Daoy (cell line): ENCODE measurements around the gene PTMA. TPM values are rescaled to one million over a fixed set of nuclear protein-coding genes. Genes with fewer than 3 reads are reported as not detected.

Experiments used
- DNase-seq: peaks from one replicate; pipeline ENCODE4 v3.0.0-alpha.2; 2015; ENCODE audit warnings: low read depth
- total RNA-seq: library from RNA; depleted of rRNA; stranded (reverse); fragments of >200 nt; shearing (Covaris generic); gene quantifications from 2 replicates; pipeline ENCODE4 v1.2.3, GENCODE V29; 2014

The PTMA gene
- total RNA-seq, 1 experiment from 2014 or later: 969 TPM

DNA sequence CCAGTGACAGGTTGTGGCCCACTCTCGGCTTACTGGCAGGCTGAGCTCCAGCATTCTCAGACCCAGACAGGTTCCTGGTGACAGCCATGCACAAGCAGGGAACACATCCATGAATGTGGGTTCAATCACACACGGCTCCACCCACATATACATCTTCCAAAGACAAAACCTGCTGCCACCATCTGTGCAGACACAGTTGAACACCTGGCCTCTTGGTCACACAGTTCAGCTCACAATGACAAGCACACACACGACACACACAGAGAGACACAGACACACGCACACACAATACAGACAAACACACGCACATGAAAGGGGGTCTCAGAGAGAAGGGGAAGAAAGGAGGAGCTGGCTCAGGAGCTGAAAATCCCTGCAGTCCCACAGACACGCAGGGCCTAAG lies 32.1 kb upstream of the PTMA start:
- DNase-seq: no peak

DNA sequence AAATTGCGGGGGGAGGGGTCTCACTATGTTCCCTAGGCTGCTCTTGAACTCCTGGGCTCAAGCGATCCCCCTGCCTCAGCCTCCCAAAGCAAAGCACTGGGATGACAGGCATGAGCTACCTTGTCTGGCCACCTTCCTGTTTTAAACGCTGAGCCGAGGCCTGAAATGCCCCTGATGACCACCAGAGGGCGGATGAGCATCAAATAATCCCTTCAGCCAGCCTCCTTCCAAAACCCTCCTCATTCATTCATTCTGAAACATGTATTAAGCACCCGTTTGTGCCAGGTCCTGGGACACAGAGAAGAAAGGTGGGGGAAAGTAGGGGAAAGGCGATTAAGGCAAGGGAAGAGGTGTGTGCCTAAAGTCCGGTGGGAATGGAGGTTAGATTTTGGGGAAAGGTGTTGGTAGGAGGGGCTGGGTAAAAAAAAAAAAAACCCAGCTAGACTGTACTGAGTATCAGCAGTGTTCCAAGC lies 30.7 kb upstream of the PTMA start:
- DNase-seq: peak; percentile 80

DNA sequence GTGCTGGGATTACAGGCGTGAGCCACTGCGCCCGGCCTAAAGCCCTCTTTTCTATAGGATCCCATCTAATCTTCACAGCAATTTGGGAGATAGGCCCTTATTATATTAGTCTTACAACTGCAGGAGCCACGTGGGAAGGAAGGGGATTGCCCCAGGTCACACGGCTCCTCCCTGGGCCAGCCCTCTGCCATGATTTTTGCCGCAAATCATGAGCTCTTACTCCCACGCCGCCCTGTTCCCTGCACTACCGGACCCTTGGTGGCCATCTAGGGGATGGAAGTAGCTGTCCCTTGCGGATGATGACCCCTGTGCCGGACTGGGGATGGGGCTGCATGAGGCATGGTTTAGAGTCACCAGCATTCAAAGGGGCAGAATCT lies 28.4 kb upstream of the PTMA start:
- DNase-seq: no peak

DNA sequence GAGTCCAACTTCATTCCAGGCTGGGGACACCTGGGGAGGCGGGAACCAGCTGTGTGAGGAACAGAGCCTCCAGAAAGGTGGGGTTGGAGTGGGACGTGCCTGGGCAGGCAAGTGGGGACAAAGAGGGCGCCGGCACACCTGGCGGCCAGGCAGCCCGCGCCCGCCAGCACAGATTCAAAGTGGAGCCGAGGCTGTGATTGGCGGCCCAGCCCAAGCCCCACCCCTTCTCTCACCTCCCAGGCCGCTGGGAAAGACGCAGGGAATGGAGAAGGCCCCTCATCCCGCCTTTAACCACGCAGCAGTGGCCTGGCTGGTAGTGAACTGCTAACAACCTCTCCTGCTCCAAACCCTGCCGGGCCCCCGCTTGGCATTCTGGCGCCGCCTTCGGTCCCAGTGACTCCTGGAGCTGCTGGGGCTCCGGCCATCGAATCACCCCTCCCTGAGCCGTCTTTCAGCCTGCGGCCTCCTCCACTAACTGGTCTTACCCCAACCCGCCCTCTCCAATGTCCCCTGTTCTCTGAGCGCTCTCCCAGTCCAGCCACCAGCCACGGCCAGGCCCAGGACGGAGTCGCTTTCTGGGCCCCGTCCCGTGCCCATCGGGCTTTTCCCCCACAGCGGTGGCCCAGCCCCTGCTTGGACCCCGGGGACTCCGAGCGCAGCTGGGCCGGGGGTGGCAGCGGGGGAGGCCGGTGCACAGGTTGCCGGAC lies 27.9 kb upstream of the PTMA start:
- DNase-seq: no peak

DNA sequence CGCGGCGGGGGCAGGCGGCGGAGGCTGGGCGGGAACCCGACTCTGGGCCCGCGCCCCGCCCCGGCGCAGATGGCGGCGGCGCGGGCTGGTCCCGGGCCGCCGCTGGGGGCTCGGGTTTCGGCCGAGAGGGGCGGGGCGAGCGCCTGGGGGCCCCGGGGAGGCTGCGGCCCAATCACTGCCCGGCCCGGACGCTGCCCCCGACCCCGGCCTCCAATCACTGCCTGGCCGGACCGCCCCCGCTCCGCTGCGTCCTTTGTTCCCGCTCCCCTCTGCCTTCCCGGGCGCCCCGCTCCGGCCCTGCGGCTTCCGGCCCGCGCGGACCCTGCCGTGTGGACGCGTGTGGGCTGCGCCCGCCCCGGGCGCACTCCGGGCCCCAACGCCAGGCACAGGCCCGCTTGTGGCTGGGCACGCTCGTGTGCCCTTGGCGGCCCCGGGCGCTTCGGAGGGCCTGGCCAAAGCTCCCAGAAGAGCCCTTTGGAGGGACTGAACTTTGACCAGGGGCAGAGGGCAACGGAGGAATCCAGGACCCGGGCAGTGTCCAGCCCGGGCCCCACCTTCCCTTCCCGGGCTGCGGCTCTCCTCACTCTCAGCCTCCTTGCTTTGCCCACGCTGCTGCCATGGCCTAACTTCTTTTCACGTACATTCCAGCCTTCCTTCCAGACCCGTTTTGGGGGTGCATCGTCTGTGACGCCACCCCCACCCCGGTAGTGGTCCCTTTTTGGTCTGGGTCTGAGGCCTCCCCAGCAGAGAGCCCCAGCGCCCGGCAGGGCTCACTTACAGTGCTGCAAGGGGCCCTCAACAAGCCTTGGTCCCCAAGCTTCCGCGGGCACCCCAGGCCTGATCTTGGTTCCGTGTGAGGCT lies 27.1 kb upstream of the PTMA start:
- peak; percentile 88 for DNase-seq

DNA sequence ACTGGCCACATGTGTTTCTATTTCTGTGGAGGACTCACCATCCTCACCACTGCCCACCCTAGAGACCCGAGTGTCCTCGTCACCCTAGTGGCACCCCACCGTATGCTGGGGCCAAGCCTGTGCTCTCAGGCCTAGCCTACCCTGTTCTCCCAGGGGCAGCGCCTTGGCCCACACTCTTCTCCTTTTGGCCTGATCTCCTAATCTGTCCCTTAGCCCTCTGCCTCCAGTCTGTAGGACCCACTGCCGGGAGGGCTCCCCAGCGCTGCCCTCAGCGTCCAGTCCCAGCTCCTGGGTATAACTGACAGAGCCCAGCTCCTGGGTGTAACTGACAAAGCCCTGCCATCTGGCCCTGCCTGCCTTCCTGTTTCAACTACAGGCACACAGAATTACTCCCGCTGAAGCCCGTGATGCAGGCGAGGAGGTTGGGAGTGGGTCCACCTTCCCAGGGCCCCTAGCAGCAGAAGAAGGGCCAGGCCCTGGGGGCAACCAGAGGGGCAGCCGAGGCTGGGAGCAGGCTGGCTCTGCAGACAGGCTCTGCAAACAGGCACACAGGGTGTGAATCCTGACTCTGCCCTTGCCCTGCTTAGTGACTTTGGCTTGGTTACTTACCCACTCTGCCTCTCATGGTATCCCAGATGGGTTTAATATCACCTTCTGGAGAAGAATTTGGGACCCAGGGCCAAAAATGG lies 25.6 kb upstream of the PTMA start:
- no peak for DNase-seq

DNA sequence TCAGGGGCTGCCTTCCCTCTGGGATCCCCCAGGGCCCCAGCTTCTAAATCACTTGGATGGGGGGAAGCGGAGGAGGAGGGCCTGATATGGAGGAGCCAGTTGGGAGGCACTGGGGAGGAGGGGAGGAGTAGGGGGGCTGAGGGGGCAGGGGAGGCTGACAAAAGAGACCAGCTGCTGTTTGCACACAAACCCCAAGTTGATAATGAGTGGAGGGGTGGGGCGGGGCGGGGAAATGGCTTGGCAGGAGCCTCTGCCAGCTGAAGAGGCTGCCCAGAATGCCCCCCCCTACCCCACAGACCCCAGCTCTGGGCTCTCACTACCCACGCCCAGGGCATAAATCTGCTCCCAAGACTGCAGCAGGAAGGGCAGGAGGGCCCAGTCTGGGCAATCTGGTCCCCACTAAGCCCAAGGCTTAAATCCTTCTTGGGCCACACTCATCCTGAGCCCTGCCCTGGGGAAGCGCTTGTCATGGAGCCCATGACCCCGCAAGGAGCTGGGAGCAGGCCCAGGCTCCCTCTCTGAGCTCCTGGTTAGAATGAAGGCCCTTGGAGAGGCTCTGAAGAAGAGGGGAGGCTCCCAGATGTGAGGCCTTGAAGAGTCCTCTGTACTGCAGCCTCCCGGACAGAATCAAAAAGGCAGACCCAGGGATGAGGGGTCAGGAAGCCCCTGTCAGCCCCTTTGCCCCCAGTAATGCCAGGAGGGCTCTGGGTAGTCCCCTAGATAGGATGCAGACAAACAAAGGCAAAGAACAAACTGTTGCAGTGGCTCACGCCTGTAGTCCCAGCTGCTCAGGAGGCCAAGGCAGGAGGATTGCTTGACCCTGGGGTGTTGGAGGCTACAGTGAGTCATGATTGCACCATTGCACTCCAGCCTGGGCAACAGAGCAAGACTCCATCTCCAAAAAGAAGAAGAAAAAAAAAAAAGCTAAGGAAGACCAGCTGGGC lies 24.8 kb upstream of the PTMA start:
- no peak for DNase-seq

DNA sequence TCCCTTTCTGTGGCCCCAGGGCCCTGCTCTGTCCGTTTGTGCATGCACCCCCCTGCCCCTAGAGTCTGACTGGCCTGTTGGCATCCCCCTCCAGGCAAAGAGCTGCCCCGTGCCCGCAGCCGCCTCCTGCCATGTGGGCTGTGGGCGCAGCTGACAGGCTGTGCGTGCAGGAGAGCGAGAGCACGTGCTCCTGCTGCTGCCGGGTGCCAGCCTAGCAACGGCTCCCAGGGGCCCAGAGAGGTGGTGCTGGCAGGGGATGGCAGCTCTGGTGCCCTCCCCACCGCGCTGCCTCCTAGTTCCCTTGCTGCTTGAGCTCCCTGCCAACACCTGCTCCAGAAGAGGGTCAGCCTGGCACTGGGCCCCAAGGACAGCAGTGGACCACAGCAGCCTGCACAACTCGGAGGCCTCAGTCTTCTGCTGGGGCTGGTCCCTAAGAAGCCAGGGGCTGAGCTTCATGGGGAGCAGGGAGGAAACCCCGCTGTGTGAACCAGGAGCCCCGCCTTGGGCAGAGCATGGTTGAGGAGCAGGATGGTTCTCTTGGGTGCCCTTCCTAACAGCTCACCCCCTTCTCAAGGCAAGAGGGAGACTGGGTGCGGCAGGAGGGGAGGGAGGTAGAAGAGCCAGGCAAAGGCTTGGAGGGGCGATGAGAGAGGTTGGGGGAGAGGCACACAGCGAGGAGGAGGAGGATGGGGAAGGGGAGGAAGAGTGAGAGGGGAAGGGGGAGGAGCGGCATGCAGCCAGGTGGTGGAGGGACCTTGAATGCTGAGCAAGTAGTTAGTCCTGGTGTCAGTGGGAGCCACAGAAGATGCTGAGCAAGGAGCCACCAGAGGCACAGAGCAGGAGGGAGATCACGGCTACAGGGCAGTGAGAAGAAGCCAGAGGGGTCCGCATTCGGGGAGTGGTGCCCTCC lies 23.8 kb upstream of the PTMA start:
- no peak for DNase-seq

DNA sequence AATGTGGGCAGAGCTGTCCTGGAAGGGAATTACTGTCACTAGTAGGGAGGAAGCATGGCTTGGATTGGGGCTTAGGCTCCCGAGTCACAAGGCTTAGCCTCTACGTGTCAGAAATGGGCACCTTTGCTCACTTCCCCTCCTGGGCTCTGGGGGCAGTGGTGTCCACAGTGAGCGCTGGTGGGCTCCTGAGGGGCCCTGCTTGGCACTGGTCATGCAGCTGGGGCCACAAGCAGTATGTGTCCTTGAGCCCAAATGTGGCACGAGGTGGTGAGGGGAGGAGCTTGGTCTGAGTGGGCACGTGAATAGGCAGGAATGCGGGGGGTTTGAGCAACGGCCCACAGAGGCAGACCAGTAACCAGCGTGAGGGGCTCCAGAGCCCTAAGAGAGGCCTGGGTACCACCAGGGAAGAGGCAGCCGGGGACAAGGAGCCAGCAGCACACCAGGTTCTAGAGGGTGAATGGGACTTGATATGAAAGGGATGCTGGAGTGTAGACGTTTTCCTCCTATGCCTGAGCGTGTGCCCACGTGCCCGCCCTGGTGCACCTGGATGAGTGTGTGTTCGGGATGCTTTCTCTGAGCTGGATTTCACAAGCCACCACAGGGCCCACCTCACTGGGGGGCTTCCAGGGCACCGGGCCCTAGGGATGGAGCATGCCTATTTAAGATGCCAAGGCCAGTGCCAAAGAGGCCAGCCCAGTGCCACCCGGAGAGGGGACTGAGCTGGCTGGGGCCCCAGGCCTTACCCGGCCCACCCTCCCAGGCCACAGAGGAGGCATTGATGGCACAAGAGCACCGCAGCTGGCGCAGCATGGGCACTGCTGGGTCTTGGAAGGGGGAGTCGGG lies 22.8 kb upstream of the PTMA start:
- no peak for DNase-seq

DNA sequence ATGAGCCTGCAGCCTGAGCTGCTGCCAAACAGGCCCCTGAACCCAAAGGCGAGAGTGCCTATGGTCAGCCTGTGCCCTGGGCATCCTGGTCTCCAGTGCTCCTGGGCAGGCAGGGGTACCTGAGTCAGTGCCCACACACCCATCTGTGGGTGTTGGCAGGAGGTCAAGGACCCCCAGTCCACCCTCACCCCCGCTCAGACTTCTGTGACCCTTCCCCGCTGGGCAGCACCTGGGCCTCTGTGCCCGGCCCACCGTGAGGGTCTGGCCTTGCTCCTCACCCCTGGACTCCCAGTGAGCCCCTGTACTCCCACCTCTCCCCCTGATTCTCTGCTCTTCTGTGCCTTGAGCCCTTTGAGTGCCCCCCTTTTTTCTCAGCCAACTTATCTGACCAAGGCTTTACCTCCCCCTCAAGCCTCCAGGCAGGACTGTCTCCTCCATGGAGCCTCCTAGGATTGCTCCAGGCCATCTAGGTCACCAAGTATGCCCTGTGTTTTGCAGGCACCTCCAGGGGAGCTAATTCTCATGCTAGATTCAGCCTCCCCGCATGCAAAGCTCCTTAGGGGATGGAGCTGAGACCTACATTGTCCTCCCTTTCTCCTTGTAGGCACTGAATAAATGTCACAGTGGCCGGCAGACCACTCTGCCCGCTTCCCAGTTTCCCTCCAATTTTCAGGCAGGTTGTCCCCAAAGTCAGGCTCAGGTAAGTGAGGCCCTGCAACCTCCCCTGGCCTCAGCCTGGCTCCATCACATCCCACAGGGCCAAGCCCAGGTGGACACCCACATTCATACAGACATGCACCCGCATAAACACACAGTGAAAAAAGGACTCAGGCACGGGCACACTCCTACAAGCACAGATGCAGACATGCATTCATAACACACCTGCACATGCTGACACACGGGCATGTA lies 21.9 kb upstream of the PTMA start:
- DNase-seq: no peak

DNA sequence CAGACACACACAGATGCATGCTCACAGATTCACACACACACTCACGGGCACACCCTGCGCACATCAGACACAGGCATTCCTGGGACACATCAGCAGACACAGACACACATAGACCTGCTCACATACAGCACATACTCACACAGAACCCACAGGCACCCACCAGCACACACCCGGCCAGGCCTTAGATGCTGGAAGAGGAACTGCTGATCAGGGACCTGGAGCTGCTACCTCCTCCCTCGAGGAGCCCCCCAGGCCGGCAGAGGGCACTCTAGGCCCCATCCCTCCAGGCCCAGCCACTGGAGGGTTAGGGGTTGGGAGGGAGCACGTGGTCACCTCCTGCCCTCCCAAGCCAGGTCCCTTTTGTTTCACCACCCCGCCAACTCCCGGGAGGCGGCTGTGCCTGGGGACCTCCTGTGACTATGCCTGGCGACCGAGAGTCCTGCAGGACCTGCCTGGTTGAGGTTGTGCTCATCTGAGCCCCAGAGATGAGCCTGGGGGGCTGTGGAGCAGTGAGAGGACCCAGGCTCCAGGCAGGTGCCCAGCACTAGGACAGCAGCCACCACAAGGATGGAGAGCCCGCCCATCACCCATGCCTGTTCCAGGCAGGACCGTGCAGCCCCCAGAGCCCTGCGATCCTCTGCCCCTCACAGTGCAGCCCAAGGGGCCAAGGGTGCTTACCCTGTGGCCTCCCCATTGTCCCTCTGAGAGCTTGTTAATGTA lies 21.0 kb upstream of the PTMA start:
- DNase-seq: peak; percentile 66

DNA sequence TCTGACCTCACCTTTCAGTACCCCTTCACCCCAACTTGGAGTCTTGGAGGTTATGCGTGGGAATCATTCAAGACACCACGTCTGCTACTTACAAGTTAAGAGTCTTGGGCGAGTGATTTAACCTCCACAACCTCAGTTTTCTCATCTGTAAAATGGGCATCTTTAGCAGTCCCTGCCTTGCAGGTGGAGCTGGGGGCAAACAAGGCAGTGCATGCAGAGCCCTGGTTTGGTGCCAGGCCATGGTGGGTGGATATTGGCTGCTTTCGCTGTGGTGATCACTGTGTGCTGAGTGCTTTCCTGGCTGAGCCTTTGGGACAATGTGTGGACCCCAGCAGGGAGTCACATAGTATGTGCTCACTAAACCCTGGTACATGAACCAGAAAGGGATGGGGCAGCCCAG lies 20.4 kb upstream of the PTMA start:
- no peak for DNase-seq

DNA sequence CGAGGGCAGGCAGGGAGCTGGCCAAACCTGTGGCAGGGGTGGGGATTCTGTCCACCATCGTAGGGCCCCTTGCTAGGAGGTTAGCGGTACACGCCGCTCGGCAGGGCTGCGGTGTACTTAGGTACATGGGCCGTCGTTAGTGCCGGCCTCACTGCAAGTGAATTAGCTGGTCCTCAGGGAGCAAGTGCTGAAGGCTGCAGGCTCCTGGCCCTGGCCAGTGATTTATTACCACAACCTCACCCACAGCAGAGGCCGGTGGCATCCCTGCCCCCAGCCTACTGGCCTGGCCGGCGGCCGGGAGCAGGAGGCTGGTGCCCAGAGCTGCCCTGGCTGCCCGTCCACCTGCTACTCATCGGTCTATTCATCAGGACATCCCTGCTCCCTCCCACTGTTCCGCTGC lies 19.6 kb upstream of the PTMA start:
- DNase-seq: no peak

DNA sequence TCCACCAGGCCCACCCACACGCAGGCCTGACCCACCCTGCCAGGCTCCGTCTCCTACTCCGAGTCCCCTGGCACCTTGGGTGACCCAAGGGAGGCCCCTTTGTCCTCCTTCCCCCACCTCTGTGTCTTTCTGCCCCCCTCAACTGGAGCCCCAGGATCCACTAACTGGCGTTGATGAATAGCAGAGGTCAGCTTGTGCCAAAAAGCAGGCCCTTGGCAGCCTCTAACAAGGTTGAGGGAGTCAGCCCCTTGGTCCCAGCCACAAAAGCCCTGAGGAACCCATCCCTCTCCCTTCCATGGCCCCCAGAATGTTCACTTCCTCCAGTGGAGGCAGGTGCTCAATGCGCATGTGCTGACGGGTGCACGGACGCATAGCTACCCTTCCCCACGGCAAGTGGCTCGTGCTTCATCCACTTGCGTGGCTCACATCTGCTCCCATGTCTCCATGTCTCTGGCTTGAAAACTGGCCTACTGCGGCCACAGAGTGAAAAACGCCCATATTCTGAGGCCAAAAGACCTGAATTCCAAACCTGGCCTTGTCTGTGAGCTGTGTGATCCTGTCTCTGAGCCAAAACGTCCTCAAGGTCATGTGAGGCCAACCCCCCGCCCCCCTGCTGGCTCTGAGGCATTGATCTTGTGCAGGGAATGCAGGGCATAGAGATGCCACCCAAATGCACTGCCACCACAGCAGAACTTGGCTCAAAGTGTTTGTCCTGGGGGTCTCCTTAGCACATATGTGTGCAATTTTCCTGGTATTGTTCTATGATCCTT lies 19.0 kb upstream of the PTMA start:
- DNase-seq: no peak

DNA sequence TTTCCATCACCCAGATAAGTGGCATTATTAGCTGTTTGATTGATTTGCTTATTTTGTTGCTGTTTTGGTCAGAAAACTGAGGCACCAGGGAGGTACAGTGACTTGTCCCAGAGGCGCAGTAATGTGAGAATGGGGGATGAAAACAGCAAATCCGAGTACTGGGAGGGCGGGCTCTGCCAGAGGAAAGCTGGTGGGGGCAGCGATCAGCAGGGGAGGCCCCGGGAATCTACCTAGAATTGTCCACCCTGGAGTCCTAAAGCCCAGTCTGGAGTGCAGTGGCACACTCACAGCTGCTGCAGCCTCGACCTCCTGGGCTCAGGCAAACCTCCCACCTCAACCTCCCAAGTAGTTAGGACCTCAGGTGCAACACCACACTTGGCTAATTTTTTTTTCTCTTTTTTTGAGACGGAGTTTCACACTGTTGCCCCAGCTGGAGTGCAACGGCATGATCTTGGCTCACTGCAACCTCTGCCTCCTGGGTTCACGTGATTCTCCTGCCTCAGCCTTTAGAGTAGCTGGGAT lies 17.0 kb upstream of the PTMA start:
- no peak for DNase-seq

DNA sequence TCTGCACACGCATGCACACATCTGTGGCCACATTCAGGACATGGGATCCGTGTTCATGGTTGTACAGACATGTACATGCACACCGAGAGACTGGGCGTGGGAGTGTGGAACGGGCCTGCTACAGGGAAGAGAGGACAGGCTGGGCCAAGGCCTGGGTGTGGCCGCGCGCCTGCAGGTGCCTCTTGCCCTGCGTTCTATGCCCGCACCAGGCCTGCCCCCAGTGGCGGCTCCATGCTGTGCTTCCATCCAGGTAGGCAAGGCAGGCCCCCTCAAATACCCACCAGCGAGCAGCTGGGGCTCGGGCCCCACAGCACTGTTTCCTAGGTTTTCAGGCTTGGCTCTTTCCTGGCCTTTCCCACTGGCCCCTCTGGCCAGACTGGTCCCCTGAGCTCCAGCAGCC lies 15.5 kb upstream of the PTMA start:
- DNase-seq: no peak

DNA sequence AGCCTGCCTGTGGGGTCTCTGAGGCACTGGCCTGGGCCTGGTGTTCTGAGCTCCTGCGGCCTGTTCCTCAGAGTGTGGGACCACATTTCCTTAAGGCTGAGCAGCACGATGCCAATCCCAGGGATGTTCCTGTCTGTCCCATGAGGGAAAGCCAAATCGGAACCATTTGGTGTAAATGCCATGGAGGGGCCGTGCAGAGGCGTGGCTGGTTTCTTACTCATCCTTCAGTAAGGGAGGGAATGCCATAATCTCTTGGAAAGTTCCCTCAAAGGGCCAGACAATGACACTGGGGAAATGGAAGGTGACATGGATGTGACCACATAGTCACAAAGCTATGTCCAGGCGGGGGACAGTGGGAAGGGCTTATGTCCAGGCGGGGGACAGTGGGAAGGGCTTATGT lies 14.4 kb upstream of the PTMA start:
- no peak for DNase-seq
